IgD-negative memory B cell (primary cell): ENCODE results near the gene SYT6. TPM values are rescaled to one million over a fixed set of nuclear protein-coding genes. Genes with fewer than 3 reads are reported as not detected.
A peak's percentile ranks its signal among the peaks of the same experiment; 100 is the strongest.

Source experiments
- H3K27ac Mint-ChIP-seq, 3 donors: one replicate each; pipeline ENCODE4 v1.8.0; 2020 to 2022; ENCODE audit warnings: mild to moderate bottlenecking in 3 of 3, mixed read lengths in 3 of 3, moderate library complexity in 1 of 3
- H3K27me3 Mint-ChIP-seq: one replicate; pipeline ENCODE4 v1.8.0; 2021; ENCODE audit warnings: mixed read lengths
- H3K36me3 Mint-ChIP-seq: one replicate; pipeline ENCODE4 v1.8.0; 2020; ENCODE audit warnings: mild to moderate bottlenecking, mixed read lengths
- H3K4me1 Mint-ChIP-seq, 3 donors: one replicate each; pipeline ENCODE4 v1.8.0; 2020 to 2022; ENCODE audit warnings: mixed read lengths in 3 of 3, mild to moderate bottlenecking in 1 of 3
- H3K4me3 Mint-ChIP-seq, 4 donors: one replicate each; pipeline ENCODE4 v1.8.0; 2020 to 2022; ENCODE audit warnings: mild to moderate bottlenecking in 4 of 4, mixed read lengths in 4 of 4, moderate library complexity in 3 of 4
- H3K9me3 Mint-ChIP-seq, 3 donors: one replicate each; pipeline ENCODE4 v1.8.0; 2020 to 2021; ENCODE audit warnings: mixed read lengths in 3 of 3, mild to moderate bottlenecking in 1 of 3
- polyA plus RNA-seq: library from polyadenylated mRNA; unstranded; fragments of 300-500 nt; fragmentation: Illumina TruSeq; gene quantifications from one replicate; pipeline ENCODE4 v1.2.3, GENCODE V29; 2021

SYT6 gene
- polyA plus RNA-seq, 1 donor from 2014 or later: not detected

DNA sequence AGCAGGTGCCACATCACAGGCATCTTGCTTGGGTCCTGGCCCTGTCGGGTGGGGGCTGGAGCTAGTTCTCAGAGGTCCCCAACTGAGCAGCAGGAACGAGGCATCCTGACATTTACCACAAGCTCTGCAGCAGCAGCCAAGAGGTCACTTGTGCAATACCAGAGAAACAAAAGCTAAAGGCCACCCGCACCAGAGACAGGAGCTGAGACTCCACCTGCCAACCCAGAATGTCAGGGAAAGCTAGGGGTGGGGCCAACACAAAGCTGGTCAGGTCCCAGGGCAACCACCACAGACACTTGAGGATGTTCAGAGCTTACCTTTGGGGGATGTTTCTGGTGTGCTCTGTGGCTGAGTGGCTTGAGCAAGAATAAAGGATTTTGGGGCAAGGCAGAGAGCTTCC lies 13.6 kb upstream of the SYT6 start:
- no peak overlapping the region for H3K4me3 Mint-ChIP-seq
- H3K27me3 Mint-ChIP-seq: peaks cover 14% of the 10 kb centered on the region
- H3K9me3 Mint-ChIP-seq: peaks cover 0 to 2% (median 0%) of the 10 kb centered on the region in 3 donors
- H3K36me3 Mint-ChIP-seq: no peaks in the 10 kb centered on the region
- no peaks in the 10 kb centered on the region for H3K4me1 Mint-ChIP-seq
- H3K27ac Mint-ChIP-seq: no peak overlapping the region

- H3K9me3 Mint-ChIP-seq: peaks cover 0 to 4% (median 0%) of the 10 kb centered on the region in 3 donors
- H3K27me3 Mint-ChIP-seq: peaks cover 20% of the 10 kb centered on the region
- no peaks in the 10 kb centered on the region for H3K4me1 Mint-ChIP-seq
- no peak overlapping the region for H3K4me3 Mint-ChIP-seq
- H3K36me3 Mint-ChIP-seq: no peaks in the 10 kb centered on the region
- no peak overlapping the region for H3K27ac Mint-ChIP-seq
Observed at GRCh38 chr1:114164840-114165543, 11.3 kb upstream of the SYT6 start.

- Mint-ChIP-seq H3K9me3 (peaks cover 0 to 8% (median 0%) of the 10 kb centered on the region in 3 donors), H3K27me3 (peaks cover 46% of the 10 kb centered on the region), H3K27ac (no peak overlapping the region)
Observed at GRCh38 chr1:114159941-114160340, 6.3 kb upstream of the SYT6 start.

GRCh38 chr1:114157275-114157660 lies 3.6 kb upstream of the SYT6 start:
- H3K4me3 Mint-ChIP-seq: no peak overlapping the region

More at GRCh38 chr1:114159941-114160340, 6.3 kb upstream of the SYT6 start:
- no peaks in the 10 kb centered on the region for H3K4me1 Mint-ChIP-seq
- H3K4me3 Mint-ChIP-seq: no peak overlapping the region
- peaks cover 2% of the 10 kb centered on the region for H3K36me3 Mint-ChIP-seq

DNA sequence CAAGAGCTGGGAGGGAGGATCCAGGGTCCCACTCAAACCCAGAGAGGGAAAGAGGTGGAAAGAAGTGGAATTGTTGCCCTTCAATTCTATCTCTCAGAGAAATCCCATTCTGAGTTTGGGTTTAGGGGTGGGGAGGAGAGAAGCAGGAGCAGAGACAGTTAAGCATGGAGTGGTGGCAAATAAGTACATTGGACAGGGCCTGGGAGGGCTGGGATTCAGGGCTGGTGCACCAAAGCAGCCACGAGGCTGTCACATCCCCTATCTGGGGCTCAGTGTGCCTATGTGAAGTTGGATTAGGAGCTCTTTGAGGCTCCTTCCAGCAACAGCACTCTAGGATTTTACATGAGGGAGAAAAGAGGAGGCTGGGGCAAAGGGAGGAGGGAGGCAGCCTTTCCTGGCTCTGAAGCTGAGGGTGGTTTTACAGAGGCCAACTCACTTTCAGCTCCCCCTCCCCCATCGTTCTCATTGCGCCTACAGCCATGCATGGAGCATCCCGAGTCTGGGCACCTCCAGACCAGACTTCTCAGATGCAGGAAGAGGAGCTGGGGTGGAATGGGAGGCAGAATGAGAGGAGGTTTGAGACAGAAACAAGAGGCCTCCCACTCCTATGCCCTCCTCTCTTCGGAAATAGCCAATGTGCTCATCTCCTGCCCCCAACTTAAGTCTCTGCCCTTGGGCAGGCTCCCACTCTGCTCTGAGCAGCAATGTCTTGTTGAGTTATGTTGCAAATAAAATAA lies 3.0 kb upstream of the SYT6 start:
- no peak overlapping the region for H3K27ac Mint-ChIP-seq
- peak overlapping the region in 1 of 4 donors; percentile 32 for H3K4me3 Mint-ChIP-seq
- peaks cover 51% of the 10 kb centered on the region for H3K27me3 Mint-ChIP-seq

More at GRCh38 chr1:114157275-114157660, 3.6 kb upstream of the SYT6 start:
- Mint-ChIP-seq H3K4me1 (peaks cover 0 to 5% (median 0%) of the 10 kb centered on the region in 3 donors), H3K27ac (no peak overlapping the region), H3K27me3 (peaks cover 50% of the 10 kb centered on the region), H3K9me3 (peaks cover 0 to 6% (median 0%) of the 10 kb centered on the region in 3 donors), H3K36me3 (peaks cover 2% of the 10 kb centered on the region)

GRCh38 chr1:114155706-114156105 lies 2.0 kb upstream of the SYT6 start:
- H3K4me1 Mint-ChIP-seq: peaks cover 0 to 5% (median 0%) of the 10 kb centered on the region in 3 donors
- peaks cover 0 to 4% (median 0%) of the 10 kb centered on the region in 3 donors for H3K9me3 Mint-ChIP-seq
- H3K27ac Mint-ChIP-seq: no peak overlapping the region
- peaks cover 52% of the 10 kb centered on the region for H3K27me3 Mint-ChIP-seq
- peaks cover 2% of the 10 kb centered on the region for H3K36me3 Mint-ChIP-seq
- H3K4me3 Mint-ChIP-seq: no peak overlapping the region

More for the DNA sequence above, 3.0 kb upstream of the SYT6 start:
- H3K9me3 Mint-ChIP-seq: peaks cover 0 to 6% (median 0%) of the 10 kb centered on the region in 3 donors
- peaks cover 2% of the 10 kb centered on the region for H3K36me3 Mint-ChIP-seq
- H3K4me1 Mint-ChIP-seq: peaks cover 0 to 5% (median 0%) of the 10 kb centered on the region in 3 donors

DNA sequence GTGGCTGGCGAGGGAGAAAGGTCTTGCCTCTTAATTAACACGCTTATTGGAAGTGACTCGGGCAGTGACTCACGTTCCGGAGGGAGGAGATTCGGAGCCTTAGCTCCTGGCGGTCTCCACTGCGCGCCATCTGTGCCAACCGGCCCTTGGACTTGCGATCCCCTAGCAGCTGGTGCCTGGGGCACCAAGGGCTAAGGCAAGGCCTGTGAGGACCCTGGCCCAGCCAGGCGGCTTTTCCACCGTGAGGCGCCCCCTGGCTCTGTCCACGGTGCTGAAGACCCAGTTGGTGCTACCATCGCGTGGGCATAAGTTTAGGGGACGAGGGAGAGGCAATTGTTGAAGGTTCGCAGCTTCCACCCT lies 1.3 kb upstream of the SYT6 start:
- H3K27me3 Mint-ChIP-seq: peaks cover 55% of the 10 kb centered on the region
- peaks cover 0 to 4% (median 0%) of the 10 kb centered on the region in 3 donors for H3K9me3 Mint-ChIP-seq
- peaks cover 0 to 5% (median 0%) of the 10 kb centered on the region in 3 donors for H3K4me1 Mint-ChIP-seq
- H3K4me3 Mint-ChIP-seq: peak overlapping the region in 2 of 4 donors; percentile 16 to 27
- no peak overlapping the region for H3K27ac Mint-ChIP-seq
- peaks cover 2% of the 10 kb centered on the region for H3K36me3 Mint-ChIP-seq

DNA sequence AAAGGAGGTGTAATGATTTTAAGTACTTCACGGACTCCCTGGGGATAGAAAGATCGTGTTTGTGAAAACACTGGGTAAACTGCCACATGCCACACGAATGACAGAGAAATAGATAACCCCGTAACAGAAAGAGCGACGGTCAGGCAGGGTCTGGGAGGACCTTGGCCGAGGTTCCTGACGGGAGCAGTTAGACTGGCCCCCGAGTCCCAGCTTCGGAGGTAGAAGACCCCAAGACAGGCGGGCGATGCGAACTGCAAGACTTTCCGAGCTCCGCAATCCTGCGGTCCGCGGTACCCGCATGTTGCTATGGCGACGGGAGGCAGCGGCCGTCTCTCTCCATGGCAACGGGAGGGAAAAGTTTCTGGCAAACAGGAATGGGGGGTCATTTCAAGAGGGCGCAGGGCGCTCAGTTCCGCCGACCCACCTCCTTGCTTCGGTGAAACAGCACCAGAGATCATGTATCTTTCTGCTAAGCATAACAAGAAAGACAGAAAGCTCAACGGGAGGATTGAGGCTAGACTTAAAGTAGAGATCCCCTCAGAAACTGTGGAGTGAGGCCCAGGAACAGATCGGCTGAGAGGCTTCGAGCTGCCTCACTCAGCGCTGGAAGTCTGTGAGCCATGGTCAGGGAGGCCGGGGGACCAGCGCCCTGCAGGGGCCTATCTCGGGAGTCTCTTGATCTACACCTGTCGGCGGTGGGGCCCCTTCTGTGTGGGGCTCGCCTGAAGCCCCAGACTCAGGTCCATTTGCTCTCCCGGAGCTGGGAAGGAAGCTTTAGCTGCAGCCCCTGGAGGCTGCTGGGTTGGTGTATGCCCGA lies 685 bp upstream of the SYT6 start:
- peak overlapping the region in 3 of 4 donors; percentile 16 to 60 (median 38) for H3K4me3 Mint-ChIP-seq
- peaks cover 60% of the 10 kb centered on the region for H3K27me3 Mint-ChIP-seq
- peaks cover 2% of the 10 kb centered on the region for H3K36me3 Mint-ChIP-seq
- no peak overlapping the region for H3K27ac Mint-ChIP-seq
- H3K4me1 Mint-ChIP-seq: peaks cover 0 to 5% (median 0%) of the 10 kb centered on the region in 3 donors
- peaks cover 0 to 2% (median 0%) of the 10 kb centered on the region in 3 donors for H3K9me3 Mint-ChIP-seq

GRCh38 chr1:114152508-114153260 lies 985 bp downstream of the SYT6 start:
- Mint-ChIP-seq H3K27ac (no peak overlapping the region), H3K27me3 (peaks cover 59% of the 10 kb centered on the region), H3K9me3 (peaks cover 0 to 2% (median 0%) of the 10 kb centered on the region in 3 donors), H3K36me3 (peaks cover 2% of the 10 kb centered on the region), H3K4me1 (peaks cover 0 to 5% (median 0%) of the 10 kb centered on the region in 3 donors), H3K4me3 (peak overlapping the region in 2 of 4 donors; percentile 51 to 58)

DNA sequence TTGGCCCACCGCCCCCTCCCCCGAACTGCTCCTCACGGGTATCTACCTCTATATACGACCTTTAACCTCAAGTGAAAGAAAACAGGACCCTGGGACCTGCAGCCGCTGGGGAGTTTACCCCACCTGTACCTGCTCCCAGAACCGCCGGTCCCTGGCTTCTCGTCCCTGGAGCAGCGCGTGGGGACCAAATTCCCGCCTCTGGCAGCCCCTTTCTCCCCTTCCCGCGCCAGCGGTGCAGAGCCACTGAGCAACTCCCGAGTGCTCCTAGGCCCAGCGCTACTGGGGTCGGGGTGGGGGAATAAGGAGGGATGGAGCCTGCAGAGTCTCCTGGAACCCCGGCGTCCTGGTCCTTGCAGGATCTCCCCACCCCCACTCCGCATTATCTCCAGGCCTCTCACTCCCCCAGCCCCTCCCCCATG lies 1.6 kb downstream of the SYT6 start:
- peaks cover 54% of the 10 kb centered on the region for H3K27me3 Mint-ChIP-seq
- H3K27ac Mint-ChIP-seq: no peak overlapping the region
- peaks cover 0 to 2% (median 0%) of the 10 kb centered on the region in 3 donors for H3K9me3 Mint-ChIP-seq
- peak overlapping the region in 1 of 4 donors; percentile 66 for H3K4me3 Mint-ChIP-seq
- H3K36me3 Mint-ChIP-seq: peaks cover 2% of the 10 kb centered on the region
- peaks cover 0 to 5% (median 0%) of the 10 kb centered on the region in 3 donors for H3K4me1 Mint-ChIP-seq

- H3K36me3 Mint-ChIP-seq: no peaks in the 10 kb centered on the region
- H3K27me3 Mint-ChIP-seq: peaks cover 41% of the 10 kb centered on the region
- H3K4me1 Mint-ChIP-seq: peaks cover 0 to 5% (median 0%) of the 10 kb centered on the region in 3 donors
- no peaks in the 10 kb centered on the region for H3K9me3 Mint-ChIP-seq
- H3K4me3 Mint-ChIP-seq: no peak overlapping the region
- H3K27ac Mint-ChIP-seq: no peak overlapping the region
Observed at GRCh38 chr1:114150016-114150415, 3.7 kb downstream of the SYT6 start.

- no peaks in the 10 kb centered on the region for H3K36me3 Mint-ChIP-seq
- peaks cover 0 to 2% (median 0%) of the 10 kb centered on the region in 3 donors for H3K4me1 Mint-ChIP-seq
- H3K9me3 Mint-ChIP-seq: no peaks in the 10 kb centered on the region
- H3K27me3 Mint-ChIP-seq: peaks cover 33% of the 10 kb centered on the region
- H3K27ac Mint-ChIP-seq: no peak overlapping the region
- H3K4me3 Mint-ChIP-seq: no peak overlapping the region
Observed at GRCh38 chr1:114149211-114149610, 4.5 kb downstream of the SYT6 start.

- H3K9me3 Mint-ChIP-seq: peaks cover 0 to 3% (median 2%) of the 10 kb centered on the region in 3 donors
- no peak overlapping the region for H3K4me3 Mint-ChIP-seq
- H3K27me3 Mint-ChIP-seq: peaks cover 25% of the 10 kb centered on the region
- H3K4me1 Mint-ChIP-seq: no peaks in the 10 kb centered on the region
- no peaks in the 10 kb centered on the region for H3K36me3 Mint-ChIP-seq
- no peak overlapping the region for H3K27ac Mint-ChIP-seq
Observed at GRCh38 chr1:114145504-114146151, 8.0 kb downstream of the SYT6 start.

- Mint-ChIP-seq H3K9me3 (peaks cover 0 to 3% (median 2%) of the 10 kb centered on the region in 3 donors), H3K27me3 (peaks cover 13% of the 10 kb centered on the region), H3K36me3 (no peaks in the 10 kb centered on the region), H3K4me3 (no peak overlapping the region), H3K27ac (no peak overlapping the region), H3K4me1 (no peaks in the 10 kb centered on the region)
Observed at GRCh38 chr1:114144016-114144415, 9.7 kb downstream of the SYT6 start.
